HepG2 (cell line): ENCODE results near the gene CCDC120. TPM values are rescaled to one million over a fixed set of nuclear protein-coding genes. Genes with fewer than 3 reads are reported as not detected.

Experiments used
- ATAC-seq: fragments of 200-7000 bp; cut with Tn5 transposase; 3 replicates; pipeline ENCODE4 v1.9.1; 2020; ENCODE audit warnings: mild to moderate bottlenecking, moderate library complexity
- BruUV-seq: library from RNA; stranded (reverse); fragments of 400-500 nt; replicated peaks from 2 replicates; lab custom pipeline; 2021; lab: Mats Ljungman, UMichigan
- CTCF ChIA-PET: fragments of 300-600 bp; formaldehyde crosslinking; extraction: SDS; loops from one replicate; lab custom pipeline; 2021; ENCODE audit warnings: low total read pairs, inconsistent platforms, low intra/inter-chr PET ratio; lab: Yijun Ruan, JAX
- POLR2A ChIA-PET: fragments of 350-600 bp; sonication (Branson Sonifier 250); formaldehyde crosslinking; loops from one replicate; lab custom pipeline; 2020; ENCODE audit warnings: antibody characterized with exemption, inconsistent platforms; lab: Yijun Ruan, JAX
- DNase-seq: peaks from one replicate; pipeline ENCODE4 v3.0.0-alpha.2; 2015; ENCODE audit warnings: low spot score
- FAIRE-seq: peaks from 3 replicates; lab custom pipeline; 2011; peaks lifted over from hg19 to GRCh38; lab: Jason Lieb, UNC
- H2AFZ ChIP-seq: one replicate; pipeline ENCODE4 v1.6.1; 2011; ENCODE audit warnings: low read length, inconsistent platforms
- H3K27ac ChIP-seq: fragments of 300-600 bp; 3 replicates; pipeline ENCODE4 v1.8.0; 2011; ENCODE audit warnings: mixed run types, mild to moderate bottlenecking, mixed read lengths, low read length, inconsistent platforms; ENCODE audit not compliant: insufficient read depth; ENCODE audit errors: extremely low read length
- H3K27me3 ChIP-seq, 2 experiments: fragments of 200-600 bp in 1 of 2; 2 replicates in 1 of 2; 3 replicates in 1 of 2; pipeline versions ENCODE4 v1.6.0 to v1.8.0; 2011; ENCODE audit warnings: low read length in 2 of 2, mild to moderate bottlenecking in 2 of 2, moderate library complexity in 2 of 2, inconsistent platforms in 1 of 2; ENCODE audit not compliant: insufficient read depth in 2 of 2, control insufficient read depth in 1 of 2
- H3K36me3 ChIP-seq, 2 experiments: fragments of 200-600 bp in 1 of 2; replicated peaks in 1 of 2; 2 replicates in 1 of 2; 3 replicates in 1 of 2; pipeline versions ENCODE4 v1.5.1 to v1.8.0; 2011; ENCODE audit warnings: low read length in 2 of 2, inconsistent platforms in 1 of 2; ENCODE audit not compliant: insufficient read depth in 2 of 2, control insufficient read depth in 1 of 2
- H3K4me1 ChIP-seq: 2 replicates; pipeline ENCODE4 v1.5.1; 2012; ENCODE audit warnings: low read length, inconsistent platforms; ENCODE audit not compliant: insufficient read depth
- H3K4me2 ChIP-seq: 2 replicates; pipeline ENCODE4 v1.6.0; 2011; ENCODE audit warnings: low read depth, low read length, inconsistent platforms
- H3K4me3 ChIP-seq, 3 experiments: fragments of 200-600 bp in 1 of 3; sonication (generic), shearing (Covaris generic) in 1 of 3; replicated peaks in 1 of 3; 2 replicates each; pipeline ENCODE4 v1.5.1; 2011 to 2016; ENCODE audit warnings: low read length in 3 of 3, inconsistent platforms in 2 of 3, low read depth in 2 of 3, mild to moderate bottlenecking in 2 of 3, control low read depth in 1 of 3, mixed read lengths in 1 of 3; ENCODE audit not compliant: insufficient read depth in 1 of 3
- H3K79me2 ChIP-seq: one replicate; pipeline ENCODE4 v1.6.1; 2011; ENCODE audit warnings: low read length, inconsistent platforms; ENCODE audit not compliant: insufficient read depth
- H3K9ac ChIP-seq: 2 replicates; pipeline ENCODE4 v1.6.0; 2011; ENCODE audit warnings: mild to moderate bottlenecking, low read depth, low read length, inconsistent platforms; ENCODE audit not compliant: insufficient read depth
- H3K9me3 ChIP-seq: 2 replicates; pipeline ENCODE4 v1.5.1; 2012; ENCODE audit warnings: mild to moderate bottlenecking, low read length
- H4K20me1 ChIP-seq: 2 replicates; pipeline ENCODE4 v1.6.0; 2011; ENCODE audit warnings: inconsistent platforms, mild to moderate bottlenecking, low read length, moderate library complexity; ENCODE audit not compliant: insufficient read depth
- EP300 ChIP-seq, 3 experiments: sonication (generic) in 1 of 3; formaldehyde crosslinking in 1 of 3; IDR thresholded peaks; 2 replicates each; pipeline versions ENCODE4 v1.5.1 to v1.6.1; 2011 to 2020; ENCODE audit warnings: low read depth in 2 of 3, low read length in 2 of 3, borderline replicate concordance in 1 of 3, improper control_type of control experiment in 1 of 3, mild to moderate bottlenecking in 1 of 3, missing genetic modification reagents in 1 of 3, moderate library complexity in 1 of 3
- KMT2A ChIP-seq: sonication (generic); formaldehyde crosslinking; IDR thresholded peaks from 2 replicates; pipeline ENCODE4 v1.4.0; 2020; ENCODE audit warnings: missing genetic modification reagents
- NR3C1 ChIP-seq: sonication (generic); formaldehyde crosslinking; IDR thresholded peaks from 2 replicates; pipeline ENCODE4 v1.4.0; 2020; ENCODE audit warnings: missing genetic modification reagents
- PITX1 ChIP-seq: sonication (generic); formaldehyde crosslinking; IDR thresholded peaks from 2 replicates; pipeline ENCODE4 v1.5.1; 2020; ENCODE audit warnings: mild to moderate bottlenecking, missing genetic modification reagents
- SP4 ChIP-seq: sonication (generic); formaldehyde crosslinking; IDR thresholded peaks from 2 replicates; pipeline ENCODE4 v1.8.1; 2023; ENCODE audit warnings: mild to moderate bottlenecking, missing genetic modification reagents
- STAG1 ChIP-seq: sonication (generic); formaldehyde crosslinking; IDR thresholded peaks from 2 replicates; pipeline ENCODE4 v1.4.0; 2020; ENCODE audit warnings: missing genetic modification reagents
- TOE1 ChIP-seq: sonication (generic); formaldehyde crosslinking; IDR thresholded peaks from 2 replicates; pipeline ENCODE4 v1.4.0; 2020; ENCODE audit warnings: mild to moderate bottlenecking, missing genetic modification reagents
- ZBTB7A ChIP-seq: sonication (generic); formaldehyde crosslinking; IDR thresholded peaks from 2 replicates; pipeline ENCODE4 v1.8.0; 2022; ENCODE audit warnings: mild to moderate bottlenecking, missing genetic modification reagents
- ZMAT5 ChIP-seq: sonication (generic); formaldehyde crosslinking; IDR thresholded peaks from 2 replicates; pipeline ENCODE4 v1.5.0; 2020; ENCODE audit warnings: mild to moderate bottlenecking, low read depth, missing genetic modification reagents, borderline replicate concordance
- ZNF512B ChIP-seq: sonication (generic); formaldehyde crosslinking; IDR thresholded peaks from 2 replicates; pipeline ENCODE4 v1.5.1; 2020; ENCODE audit warnings: missing genetic modification reagents, mild to moderate bottlenecking, borderline replicate concordance
- ZNF558 ChIP-seq: sonication (generic); formaldehyde crosslinking; IDR thresholded peaks from 2 replicates; pipeline ENCODE4 v1.9.0; 2022; ENCODE audit warnings: mild to moderate bottlenecking, missing genetic modification reagents, borderline replicate concordance
- ZNF572 ChIP-seq: sonication (generic); formaldehyde crosslinking; IDR thresholded peaks from 2 replicates; pipeline ENCODE4 v1.5.1; 2020; ENCODE audit warnings: mild to moderate bottlenecking, missing genetic modification reagents
- ZNF780A ChIP-seq: sonication (generic); formaldehyde crosslinking; IDR thresholded peaks from 2 replicates; pipeline ENCODE4 v1.8.0; 2022; ENCODE audit warnings: mild to moderate bottlenecking, missing genetic modification reagents, moderate library complexity
- WGBS: methylation state at CpG from one replicate; pipeline ENCODE4 v1.1.6; 2017; ENCODE audit warnings: low lambda C conversion rate; 5-methylcytosine and 5-hydroxymethylcytosine counted together
- in situ Hi-C: cut with HindIII; loops from 2 replicates; pipeline ENCODE4 v1.10.0; 2017; ENCODE audit warnings: low pct_unique_long_range_greater_than_20kb; ENCODE audit not compliant: extremely low pct_ligation_motif_present
- intact Hi-C: fragments of 100-400 bp; cut with micrococcal nuclease; formaldehyde crosslinking; loops from one replicate; pipeline ENCODE4 v1.10.0; 2022; ENCODE audit not compliant: unreplicated experiment
- polyA plus RNA-seq, 8 experiments: library from polyadenylated mRNA; depleted of rRNA in 3 of 8; stranded (reverse) in 7 of 8; unstranded in 1 of 8; fragments of >200 nt; fragmentation: Illumina TruSeq in 4 of 8; extraction: Trizol in 4 of 8; gene quantifications; 2 replicates each; pipeline versions ENCODE4 v1.2.1 to v1.2.3, GENCODE V29; 2011 to 2016; ENCODE audit warnings: low read depth in 4 of 8, missing spikeins in 1 of 8, mixed read lengths in 1 of 8; ENCODE audit not compliant: insufficient read depth in 1 of 8
- total RNA-seq, 5 experiments: library from RNA; depleted of rRNA; stranded (reverse); fragments of >200 nt; fragmentation: Illumina TruSeq; extraction: Trizol; gene quantifications; 2 replicates each; pipeline ENCODE4 v1.2.3, GENCODE V29; 2016; ENCODE audit warnings: low read depth in 1 of 5
- TF ChIP-seq, protein P1 (sequence below): sonication (generic); formaldehyde crosslinking; IDR thresholded peaks from 2 replicates; pipeline ENCODE4 v1.8.1; 2023; ENCODE audit warnings: mild to moderate bottlenecking, missing genetic modification reagents

The CCDC120 gene
- total and polyA plus RNA-seq, 2 of the 13 experiments (the other 11 are each of a cell fraction or from before 2014, with no cell fraction given): 0.89 to 3.2 TPM

DNA sequence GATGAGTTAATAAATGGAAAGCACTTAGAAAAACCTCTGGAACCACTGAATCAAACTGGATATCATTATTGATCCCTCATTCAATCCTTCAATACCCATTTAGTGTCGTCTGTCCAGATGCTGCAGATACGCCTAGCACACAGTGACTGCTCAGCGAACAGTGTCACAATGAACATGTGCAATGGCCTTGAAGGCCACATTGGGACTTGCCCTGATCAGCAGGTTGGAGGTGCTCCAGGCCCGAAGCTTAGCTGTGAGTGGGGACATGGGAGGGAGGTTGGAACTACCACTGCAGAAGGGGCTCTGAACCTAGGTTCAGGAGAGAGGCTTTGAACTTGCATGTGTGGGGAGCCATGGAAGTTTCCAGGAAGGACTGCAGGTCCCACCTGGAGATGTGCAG, 47.5 kb downstream of the CCDC120 start:
- TF ChIP-seq ZMAT5 (CRISPR knock-in tag) (no peak), SP4 (CRISPR knock-in tag) (no peak), ZBTB7A (CRISPR knock-in tag) (no peak), KMT2A (CRISPR knock-in tag) (no peak), EP300 (IDR thresholded peaks at IDR 0.05; ENCODE audit: low read depth in 2 of 2, low read length in 2 of 2) (no peak), EP300 (CRISPR knock-in tag; IDR thresholded peaks at IDR 0.05; ENCODE audit: borderline replicate concordance) (no peak), TOE1 (CRISPR knock-in tag) (no peak), ZNF780A (no peak), ZNF558 (CRISPR knock-in tag) (no peak), PITX1 (no peak), ZNF512B (CRISPR knock-in tag) (no peak), STAG1 (CRISPR knock-in tag) (no peak), NR3C1 (CRISPR knock-in tag) (no peak), ZNF572 (CRISPR knock-in tag) (no peak)
- TF ChIP-seq, protein P1, sequence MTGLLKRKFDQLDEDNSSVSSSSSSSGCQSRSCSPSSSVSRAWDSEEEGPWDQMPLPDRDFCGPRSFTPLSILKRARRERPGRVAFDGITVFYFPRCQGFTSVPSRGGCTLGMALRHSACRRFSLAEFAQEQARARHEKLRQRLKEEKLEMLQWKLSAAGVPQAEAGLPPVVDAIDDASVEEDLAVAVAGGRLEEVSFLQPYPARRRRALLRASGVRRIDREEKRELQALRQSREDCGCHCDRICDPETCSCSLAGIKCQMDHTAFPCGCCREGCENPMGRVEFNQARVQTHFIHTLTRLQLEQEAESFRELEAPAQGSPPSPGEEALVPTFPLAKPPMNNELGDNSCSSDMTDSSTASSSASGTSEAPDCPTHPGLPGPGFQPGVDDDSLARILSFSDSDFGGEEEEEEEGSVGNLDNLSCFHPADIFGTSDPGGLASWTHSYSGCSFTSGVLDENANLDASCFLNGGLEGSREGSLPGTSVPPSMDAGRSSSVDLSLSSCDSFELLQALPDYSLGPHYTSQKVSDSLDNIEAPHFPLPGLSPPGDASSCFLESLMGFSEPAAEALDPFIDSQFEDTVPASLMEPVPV: no peak
- Histone ChIP-seq H3K27me3 (no peaks in the 10 kb centered on the region), H3K9ac (no peak overlapping the region), H3K79me2 (no peaks in the 10 kb centered on the region), H3K4me3 (no peak overlapping the region), H2AFZ (no peak overlapping the region), H3K9me3 (no peaks in the 10 kb centered on the region), H3K4me1 (peaks cover 29% of the 10 kb centered on the region), H3K4me2 (no peak overlapping the region), H3K36me3 (0 out of 5 replicates have a peak, but pooled peaks cover 0 to 13% of the 10 kb centered on the region in 2 experiments), H4K20me1 (no peaks in the 10 kb centered on the region), H3K27ac (no peak overlapping the region)
- intact Hi-C loops (no loop called here), in situ Hi-C loops (no loop called here)
- DNase-seq: no peak
- POLR2A ChIA-PET: no interaction called here
- no TSS peak for BruUV-seq
- 100% methylated on average over 3 of the region's 4 CpGs for WGBS
- CTCF ChIA-PET: no interaction called here
- FAIRE-seq: no peak
- ATAC-seq: no peak
